Activated CD4-positive, alpha-beta T cell treated with anti-CD3 and anti-CD28 coated beads, Interleukin-2, amount 50 U/mL, for 24 hours (primary cell): ENCODE results near the gene PPP4R1.

Experiments used
- DNase-seq, 2 donors: peaks; one replicate each; pipeline ENCODE4 v3.0.0-alpha.2; 2020; ENCODE audit warnings: low read depth in 1 of 2, low spot score in 1 of 2

Gene PPP4R1

DNA sequence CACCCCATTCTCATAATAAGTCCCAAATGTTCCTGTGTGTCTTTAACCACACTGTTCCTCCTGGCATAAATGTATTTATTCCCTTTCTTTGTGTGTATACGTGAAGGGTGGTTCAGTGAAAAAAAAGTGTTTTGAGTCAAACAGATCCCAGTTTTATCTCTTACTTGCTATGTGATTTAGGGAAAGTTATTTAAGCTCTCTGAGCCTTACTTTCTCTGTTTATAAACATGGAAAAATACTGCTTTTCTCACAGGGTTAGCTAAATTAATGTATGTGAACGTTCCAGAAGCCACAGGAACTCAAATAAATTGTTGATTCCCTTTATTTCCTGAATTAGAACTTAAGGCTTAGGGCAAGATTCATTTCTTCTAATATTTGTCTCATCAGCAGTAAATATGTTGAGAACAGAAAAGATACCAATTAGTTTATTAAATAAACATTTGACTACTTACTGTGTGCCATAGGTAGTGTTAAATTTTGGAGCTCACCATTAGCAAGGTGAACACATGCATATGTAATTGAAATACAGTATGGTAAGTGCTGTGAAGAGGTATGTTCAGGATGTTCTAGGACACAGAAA lies 105.8 kb downstream of the PPP4R1 start:
- DNase-seq: no peak

DNA sequence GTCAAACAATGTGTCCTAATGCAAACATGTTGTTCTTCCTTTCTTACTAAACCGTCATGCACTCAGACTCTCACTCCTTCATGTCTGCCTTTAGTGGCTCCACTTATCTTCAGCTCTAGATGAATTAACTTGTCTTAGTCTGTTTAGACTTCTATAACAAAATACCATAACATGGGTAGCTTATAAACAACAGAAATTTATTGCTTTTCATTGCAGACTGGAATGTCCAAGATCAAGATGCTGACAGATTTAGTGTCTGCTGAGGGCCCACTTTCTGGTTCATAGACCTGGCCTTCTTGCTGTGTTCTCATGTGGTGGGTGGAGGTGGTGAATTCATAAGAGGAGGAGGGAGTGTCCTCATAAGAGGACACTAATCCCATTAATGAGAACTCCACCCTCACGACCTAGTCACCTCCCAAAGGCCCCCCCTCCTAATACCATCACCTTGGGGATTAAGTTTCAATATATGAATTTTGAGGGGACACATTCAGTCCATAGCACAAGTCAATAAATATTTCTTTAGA lies 106.7 kb downstream of the PPP4R1 start:
- no peak for DNase-seq

- DNase-seq: no peak
These were observed 108.1 kb downstream of the PPP4R1 start for GRCh38 chr18:9506046-9506792.
